ENCODE data around the gene DTWD2. TPM values are rescaled to one million over a fixed set of nuclear protein-coding genes. Genes with fewer than 3 reads are reported as not detected.

The DTWD2 gene
- total and polyA plus RNA-seq, 2 of the 4 experiments (the other 2 are of a cell fraction), result 1.2 to 1.8 TPM

GRCh38 chr5:119032656-119033055, 44.3 kb upstream of the DTWD2 start:
- in situ Hi-C loops (cut with MboI; ENCODE audit: low sequenced_read_pairs), result no loop called here
- H3K23ac ChIP-seq (ENCODE audit: low read depth, low read length), result no peak overlapping the region

More at GRCh38 chr5:119032656-119033055, 44.3 kb upstream of the DTWD2 start:
- Histone ChIP-seq H2AK9ac (replicated peaks; ENCODE audit: low read depth, low read length, poor library complexity) (no peak overlapping the region), H4K8ac (ENCODE audit: low read depth in 2 of 2, low read length in 2 of 2) (no peak overlapping the region), H3K9ac (ENCODE audit: low read depth, low read length) (no peak overlapping the region), H3K79me1 (ENCODE audit: low read depth in 1 of 2, low read length in 2 of 2) (no peaks in the 10 kb centered on the region), H4K20me1 (ENCODE audit: insufficient read depth, low read length) (no peaks in the 10 kb centered on the region), H3K36me3 (ENCODE audit: control insufficient read depth, insufficient read depth, low read length) (no peaks in the 10 kb centered on the region), H2AFZ (replicated peaks; ENCODE audit: low read length, poor library complexity) (no peak overlapping the region), H3K4me3 (ENCODE audit: insufficient read depth, low read depth, low read length) (no peak overlapping the region), H3K14ac (replicated peaks; ENCODE audit: low read depth, low read length) (no peak overlapping the region), H3K27ac (ENCODE audit: insufficient read depth, low read length) (no peak overlapping the region), H3K56ac (ENCODE audit: extremely low read depth, insufficient read depth, low read length) (no peak overlapping the region), H3K27me3 (ENCODE audit: control insufficient read depth, insufficient read depth, low read length) (no peaks in the 10 kb centered on the region), H4K91ac (ENCODE audit: insufficient read depth, low read depth, low read length) (no peak overlapping the region), H2BK120ac (ENCODE audit: low read depth, low read length) (no peak overlapping the region), H2AK5ac (ENCODE audit: low read depth, low read length) (no peak overlapping the region), H3K18ac (ENCODE audit: low read depth, low read length) (no peak overlapping the region), H3K4me1 (ENCODE audit: control insufficient read depth, insufficient read depth, low read length) (no peaks in the 10 kb centered on the region), H3K9me1 (ENCODE audit: insufficient read depth, low read length) (no peaks in the 10 kb centered on the region), H3K4me2 (ENCODE audit: low read depth, low read length) (no peak overlapping the region), H3K9me3 (ENCODE audit: control insufficient read depth, insufficient read depth, low read length) (no peaks in the 10 kb centered on the region), H2BK5ac (ENCODE audit: low read depth, low read length, poor library complexity, severe bottlenecking) (no peak overlapping the region), H2BK20ac (ENCODE audit: low read depth, low read length) (no peak overlapping the region), H3K4ac (ENCODE audit: low read depth, low read length) (no peak overlapping the region), H4K5ac (ENCODE audit: low read depth, low read length) (no peak overlapping the region), H2BK15ac (ENCODE audit: low read depth, low read length) (no peak overlapping the region)
- intact Hi-C loops (cut with micrococcal nuclease), result no loop called here
- dilution Hi-C loops (cut with HindIII; ENCODE audit: low sequenced_read_pairs, unreplicated experiment), result no loop called here
- ChIA-PET CTCF (no interaction called here), POLR2A (ENCODE audit: unreplicated experiment) (no interaction called here)
- DNase-seq, result peak; percentile 59
- ATAC-seq (ENCODE audit: low read depth), result peak; percentile 71
- no TSS peak for BruUV-seq (replicated peaks)
- WGBS, 2 experiments (ENCODE audit: extremely low coverage in 2 of 2, insufficient read length in 1 of 2), result no CpG with 5 or more reads among the region's 3 CpGs
- TF ChIP-seq FOS (IDR thresholded peaks at IDR 0.05; ENCODE audit: low read depth, low read length) (no peak), RCOR1 (IDR thresholded peaks at IDR 0.05; ENCODE audit: insufficient replicate concordance, low read length) (no peak), SMC3 (IDR thresholded peaks at IDR 0.05; ENCODE audit: low read depth, low read length) (no peak), BHLHE40 (IDR thresholded peaks at IDR 0.05; ENCODE audit: low read depth, low read length) (no peak), POLR2A (IDR thresholded peaks at IDR 0.05; ENCODE audit: low read depth, low read length) (no peak), NFE2L2 (IDR thresholded peaks at IDR 0.05; ENCODE audit: low read depth, low read length) (no peak), CHD1 (IDR thresholded peaks at IDR 0.05; ENCODE audit: low read depth, low read length) (no peak), RAD21 (IDR thresholded peaks at IDR 0.05; ENCODE audit: low read length) (no peak)
- TF ChIP-seq, protein P1, sequence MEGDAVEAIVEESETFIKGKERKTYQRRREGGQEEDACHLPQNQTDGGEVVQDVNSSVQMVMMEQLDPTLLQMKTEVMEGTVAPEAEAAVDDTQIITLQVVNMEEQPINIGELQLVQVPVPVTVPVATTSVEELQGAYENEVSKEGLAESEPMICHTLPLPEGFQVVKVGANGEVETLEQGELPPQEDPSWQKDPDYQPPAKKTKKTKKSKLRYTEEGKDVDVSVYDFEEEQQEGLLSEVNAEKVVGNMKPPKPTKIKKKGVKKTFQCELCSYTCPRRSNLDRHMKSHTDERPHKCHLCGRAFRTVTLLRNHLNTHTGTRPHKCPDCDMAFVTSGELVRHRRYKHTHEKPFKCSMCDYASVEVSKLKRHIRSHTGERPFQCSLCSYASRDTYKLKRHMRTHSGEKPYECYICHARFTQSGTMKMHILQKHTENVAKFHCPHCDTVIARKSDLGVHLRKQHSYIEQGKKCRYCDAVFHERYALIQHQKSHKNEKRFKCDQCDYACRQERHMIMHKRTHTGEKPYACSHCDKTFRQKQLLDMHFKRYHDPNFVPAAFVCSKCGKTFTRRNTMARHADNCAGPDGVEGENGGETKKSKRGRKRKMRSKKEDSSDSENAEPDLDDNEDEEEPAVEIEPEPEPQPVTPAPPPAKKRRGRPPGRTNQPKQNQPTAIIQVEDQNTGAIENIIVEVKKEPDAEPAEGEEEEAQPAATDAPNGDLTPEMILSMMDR (conservative IDR thresholded peaks at IDR 0.05; ENCODE audit: low read depth, low read length), result no peak
